Measurements from ENCODE around the gene STX8.

The STX8 gene

DNA sequence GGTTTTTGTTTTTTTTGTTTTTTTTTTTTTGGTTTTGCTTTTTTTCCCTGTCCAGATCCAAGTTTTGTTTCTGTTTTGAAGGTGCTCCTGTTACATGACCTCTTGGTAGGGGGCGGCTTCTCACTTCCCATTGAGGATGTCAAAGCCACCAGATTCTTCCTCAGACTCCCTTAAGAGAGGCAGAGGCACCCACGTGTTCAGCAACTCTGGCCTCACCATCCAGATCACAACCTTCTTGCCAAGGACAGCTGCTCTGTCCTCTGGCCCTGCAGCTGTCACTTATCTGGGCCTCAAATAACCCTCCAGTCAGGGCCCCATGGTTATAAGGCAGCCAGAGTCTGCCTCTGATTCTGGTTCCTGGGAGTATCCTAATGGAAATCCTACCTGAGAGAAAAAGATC lies 208.5 kb downstream of the STX8 start:
- Histone ChIP-seq H3K27me3 (no peaks in the 10 kb centered on the region), H3K36me3 (no peaks in the 10 kb centered on the region), H3K9me3 (no peaks in the 10 kb centered on the region), H3K27ac (no peak overlapping the region), H3K4me3 (no peak overlapping the region), H3K4me1 (peaks cover 0 to 16% (median 0%) of the 10 kb centered on the region in 4 donors)
- DNase-seq: no peak
- TF ChIP-seq, protein P1, sequence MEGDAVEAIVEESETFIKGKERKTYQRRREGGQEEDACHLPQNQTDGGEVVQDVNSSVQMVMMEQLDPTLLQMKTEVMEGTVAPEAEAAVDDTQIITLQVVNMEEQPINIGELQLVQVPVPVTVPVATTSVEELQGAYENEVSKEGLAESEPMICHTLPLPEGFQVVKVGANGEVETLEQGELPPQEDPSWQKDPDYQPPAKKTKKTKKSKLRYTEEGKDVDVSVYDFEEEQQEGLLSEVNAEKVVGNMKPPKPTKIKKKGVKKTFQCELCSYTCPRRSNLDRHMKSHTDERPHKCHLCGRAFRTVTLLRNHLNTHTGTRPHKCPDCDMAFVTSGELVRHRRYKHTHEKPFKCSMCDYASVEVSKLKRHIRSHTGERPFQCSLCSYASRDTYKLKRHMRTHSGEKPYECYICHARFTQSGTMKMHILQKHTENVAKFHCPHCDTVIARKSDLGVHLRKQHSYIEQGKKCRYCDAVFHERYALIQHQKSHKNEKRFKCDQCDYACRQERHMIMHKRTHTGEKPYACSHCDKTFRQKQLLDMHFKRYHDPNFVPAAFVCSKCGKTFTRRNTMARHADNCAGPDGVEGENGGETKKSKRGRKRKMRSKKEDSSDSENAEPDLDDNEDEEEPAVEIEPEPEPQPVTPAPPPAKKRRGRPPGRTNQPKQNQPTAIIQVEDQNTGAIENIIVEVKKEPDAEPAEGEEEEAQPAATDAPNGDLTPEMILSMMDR (IDR thresholded peaks at IDR 0.05): no peak
- intact Hi-C loops (cut with DNase I; ENCODE audit: low total_unique reads): no loop called here

DNA sequence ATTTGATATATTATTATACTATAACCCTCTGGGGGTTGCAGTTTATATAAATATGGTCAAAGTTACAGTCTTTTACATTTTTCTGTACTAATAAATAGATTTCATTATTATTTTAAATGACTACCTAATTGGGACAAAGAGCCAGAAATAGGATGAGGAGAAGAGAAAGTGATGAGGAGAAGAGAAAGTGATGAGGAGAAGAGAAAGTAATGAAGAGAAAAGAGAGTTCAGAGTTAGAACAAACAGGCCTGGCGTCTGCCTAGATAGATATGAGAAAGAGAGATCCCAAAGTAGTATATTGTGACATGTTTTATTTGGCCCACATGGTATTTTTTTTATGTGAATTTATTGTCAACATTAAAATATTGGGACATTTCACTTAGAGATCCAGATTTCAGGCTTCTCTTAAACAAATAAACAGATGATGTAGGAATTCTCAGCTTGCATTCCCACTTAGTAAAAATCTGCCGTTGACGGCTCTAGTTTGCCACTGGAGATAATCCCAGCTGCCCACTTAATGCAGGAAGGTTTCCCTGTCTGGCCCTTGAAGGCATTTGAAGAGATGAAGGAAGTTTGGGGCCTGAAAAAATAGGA lies 210.7 kb downstream of the STX8 start:
- Histone ChIP-seq H3K4me3 (no peak overlapping the region), H3K27ac (peak overlapping the region; percentile 15 to 19), H3K4me1 (peaks cover 0 to 32% (median 4%) of the 10 kb centered on the region in 4 donors), H3K36me3 (no peaks in the 10 kb centered on the region), H3K27me3 (no peaks in the 10 kb centered on the region), H3K9me3 (no peaks in the 10 kb centered on the region)
- TF ChIP-seq, protein P1 (IDR thresholded peaks at IDR 0.05): no peak
- no peak for DNase-seq
- intact Hi-C loops (cut with DNase I; ENCODE audit: low total_unique reads): no loop called here

DNA sequence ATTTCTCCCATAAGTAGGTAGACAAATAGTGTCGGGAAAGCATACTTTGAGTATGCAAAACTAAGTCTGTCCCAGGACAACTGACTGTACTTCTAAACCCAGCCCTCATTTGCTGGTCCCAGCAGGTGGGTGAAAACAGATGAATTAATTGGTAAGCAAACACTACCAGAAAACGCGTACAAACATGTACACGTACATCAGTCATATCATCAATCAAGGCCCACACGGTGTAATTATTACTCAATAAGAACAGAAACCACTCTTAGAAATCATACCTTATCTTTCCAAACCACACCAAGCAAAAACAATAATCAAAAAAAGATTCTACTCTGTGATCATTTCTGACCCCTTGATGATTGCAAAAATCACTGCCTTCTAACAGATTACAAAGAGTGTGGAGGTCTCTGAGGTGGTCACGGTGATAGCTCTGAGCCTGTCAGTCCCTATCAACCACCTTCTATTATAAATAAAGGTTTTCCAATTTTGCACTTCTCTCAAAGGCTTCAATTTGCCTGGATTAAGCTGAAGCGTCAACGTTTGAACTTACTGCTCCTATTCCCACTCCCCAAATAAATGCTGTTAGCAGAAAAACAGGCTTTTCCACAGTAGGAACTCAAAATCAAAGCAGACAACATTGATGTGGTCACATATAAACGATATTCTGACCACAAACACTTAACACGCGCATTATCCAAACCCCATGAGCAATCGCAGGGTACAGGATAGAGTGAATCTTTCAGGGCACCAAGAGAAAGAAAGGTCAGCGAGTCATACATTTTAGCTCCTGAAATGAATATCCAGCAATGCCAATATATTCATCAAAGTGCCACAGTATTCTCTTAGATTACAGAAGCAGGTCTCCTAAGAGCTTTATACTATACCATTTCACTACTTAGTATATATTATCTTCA lies 211.9 kb downstream of the STX8 start:
- Histone ChIP-seq H3K9me3 (no peaks in the 10 kb centered on the region), H3K36me3 (no peaks in the 10 kb centered on the region), H3K4me1 (peaks cover 0 to 32% (median 4%) of the 10 kb centered on the region in 4 donors), H3K27ac (no peak overlapping the region), H3K4me3 (no peak overlapping the region), H3K27me3 (no peaks in the 10 kb centered on the region)
- DNase-seq: no peak
- intact Hi-C loops (cut with DNase I; ENCODE audit: low total_unique reads): no loop called here
- TF ChIP-seq, protein P1 (IDR thresholded peaks at IDR 0.05): no peak

DNA sequence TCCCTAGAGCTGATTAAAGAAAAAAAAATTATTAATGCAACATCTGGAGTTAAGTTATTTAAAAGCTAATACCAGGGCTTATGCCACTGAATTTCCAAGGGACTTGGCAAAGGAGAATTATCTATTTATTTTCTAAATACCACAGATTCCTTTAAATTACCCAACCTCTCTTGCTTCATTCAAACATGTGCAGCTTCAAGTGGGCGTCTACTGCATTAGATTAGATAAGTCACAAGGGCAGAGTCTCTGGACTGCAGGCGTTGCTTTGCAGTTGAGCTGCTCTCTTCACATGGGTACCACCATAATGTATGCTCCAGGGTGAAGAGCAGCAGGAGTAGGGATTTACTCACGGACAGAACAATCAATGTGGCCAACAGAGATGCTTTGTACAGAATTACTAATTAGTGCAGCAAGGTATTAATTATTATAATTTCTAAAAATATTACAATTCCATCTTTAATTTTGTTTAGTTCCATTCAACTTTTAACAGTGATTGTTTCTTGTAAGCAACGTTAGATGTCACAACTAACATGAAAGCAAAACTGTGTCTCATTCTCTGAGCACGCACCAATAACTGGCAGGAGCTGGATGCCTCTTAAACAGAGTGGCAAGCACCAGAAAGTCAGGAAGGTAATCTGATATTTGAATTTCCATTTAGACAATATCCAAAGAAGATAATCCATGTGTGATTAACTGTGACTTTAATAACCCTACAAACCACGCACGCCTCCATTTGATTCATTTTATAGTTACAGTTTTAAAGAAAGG lies 214.2 kb downstream of the STX8 start:
- no peak overlapping the region for H3K27ac ChIP-seq

DNA sequence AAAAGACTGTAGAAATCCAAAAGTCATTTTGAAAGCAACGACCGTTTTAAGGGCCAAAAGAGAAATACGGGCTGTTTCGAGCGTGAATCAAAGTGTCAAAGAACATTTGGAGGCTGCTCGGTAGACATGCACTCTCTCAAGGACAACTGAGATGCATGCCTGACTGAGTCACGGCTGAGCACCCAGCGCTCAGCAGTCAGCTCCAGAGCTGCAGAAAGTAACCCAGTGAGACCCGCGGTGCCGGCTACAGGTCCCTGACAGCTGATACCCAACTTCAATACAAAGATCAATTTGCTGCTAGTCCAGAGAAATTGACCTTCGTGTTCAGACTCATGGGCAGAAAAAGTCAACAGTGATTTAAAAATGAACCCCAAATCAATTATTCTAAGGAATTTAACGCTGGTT lies 214.9 kb downstream of the STX8 start:
- Histone ChIP-seq H3K4me1 (peaks cover 0 to 30% (median 4%) of the 10 kb centered on the region in 4 donors), H3K36me3 (no peaks in the 10 kb centered on the region), H3K27me3 (no peaks in the 10 kb centered on the region), H3K27ac (no peak overlapping the region), H3K4me3 (no peak overlapping the region), H3K9me3 (no peaks in the 10 kb centered on the region)
- peak; percentile 67 to 75 for DNase-seq
- TF ChIP-seq, protein P1 (IDR thresholded peaks at IDR 0.05): no peak
- intact Hi-C loops (cut with DNase I; ENCODE audit: low total_unique reads): no loop called here

More for the DNA sequence above, 214.2 kb downstream of the STX8 start:
- Histone ChIP-seq H3K4me1 (peaks cover 0 to 32% (median 4%) of the 10 kb centered on the region in 4 donors), H3K27me3 (no peaks in the 10 kb centered on the region), H3K9me3 (no peaks in the 10 kb centered on the region), H3K36me3 (no peaks in the 10 kb centered on the region), H3K4me3 (no peak overlapping the region)
- intact Hi-C loops (cut with DNase I; ENCODE audit: low total_unique reads): no loop called here
- TF ChIP-seq, protein P1 (IDR thresholded peaks at IDR 0.05): no peak
- peak in 1 of 2 donors; percentile 50 for DNase-seq
